H9 (cell line): ENCODE results near the gene NAV1. TPM values are rescaled to one million over a fixed set of nuclear protein-coding genes. Genes with fewer than 3 reads are reported as not detected.

ENCODE experiments used
- DNase-seq: peaks from one replicate; pipeline ENCODE4 v3.0.0-alpha.2; 2017
- H2AFZ ChIP-seq: one replicate; pipeline ENCODE4 v1.6.1; 2013; ENCODE audit warnings: mild to moderate bottlenecking, low read length, control low read depth, moderate library complexity
- H2AK5ac ChIP-seq: 2 replicates; pipeline ENCODE4 v1.6.1; 2013; ENCODE audit warnings: low read length, control low read depth, mixed read lengths; ENCODE audit not compliant: insufficient read length
- H2BK120ac ChIP-seq: one replicate; pipeline ENCODE4 v1.6.1; 2013; ENCODE audit warnings: low read depth, mild to moderate bottlenecking, low read length, control low read depth, inconsistent platforms; ENCODE audit not compliant: poor library complexity, severe bottlenecking
- H2BK12ac ChIP-seq: 2 replicates; pipeline ENCODE4 v1.6.1; 2013; ENCODE audit warnings: low read length, control low read depth, mixed read lengths, low read depth; ENCODE audit not compliant: insufficient read length
- H2BK15ac ChIP-seq: 2 replicates; pipeline ENCODE4 v1.6.1; 2013; ENCODE audit warnings: low read depth, low read length, control low read depth
- H2BK20ac ChIP-seq: one replicate; pipeline ENCODE4 v1.6.1; 2013; ENCODE audit warnings: low read depth, mild to moderate bottlenecking, low read length, control low read depth, inconsistent platforms; ENCODE audit not compliant: poor library complexity, severe bottlenecking
- H2BK5ac ChIP-seq: 2 replicates; pipeline ENCODE4 v1.6.1; 2013; ENCODE audit warnings: low read length, control low read depth, mixed read lengths; ENCODE audit not compliant: insufficient read length
- H3K14ac ChIP-seq: 2 replicates; pipeline ENCODE4 v1.6.1; 2013; ENCODE audit warnings: low read length, control low read depth; ENCODE audit not compliant: insufficient read depth
- H3K18ac ChIP-seq: 2 replicates; pipeline ENCODE4 v1.6.1; 2013; ENCODE audit warnings: low read depth, mild to moderate bottlenecking, mixed read lengths, low read length, control low read depth; ENCODE audit not compliant: insufficient read length
- H3K23ac ChIP-seq: 2 replicates; pipeline ENCODE4 v1.6.1; 2013; ENCODE audit warnings: low read length, control low read depth, mixed read lengths, low read depth; ENCODE audit not compliant: insufficient read length
- H3K23me2 ChIP-seq: 2 replicates; pipeline ENCODE4 v1.6.1; 2013; ENCODE audit warnings: low read depth, mild to moderate bottlenecking, mixed read lengths, low read length, control low read depth; ENCODE audit not compliant: insufficient read length, poor library complexity, severe bottlenecking
- H3K27ac ChIP-seq: 2 replicates; pipeline ENCODE4 v1.5.1; 2013; ENCODE audit warnings: low read length, control low read depth, mixed read lengths, low read depth; ENCODE audit not compliant: insufficient read length
- H3K27me3 ChIP-seq: 2 replicates; pipeline ENCODE4 v1.6.1; 2013; ENCODE audit warnings: low read length, control low read depth, inconsistent platforms; ENCODE audit not compliant: insufficient read depth
- H3K4ac ChIP-seq: 2 replicates; pipeline ENCODE4 v1.6.1; 2013; ENCODE audit warnings: low read depth, mild to moderate bottlenecking, control low read depth, inconsistent platforms, low read length, moderate library complexity
- H3K4me1 ChIP-seq: 2 replicates; pipeline ENCODE4 v1.6.1; 2013; ENCODE audit warnings: low read length, control low read depth, inconsistent platforms; ENCODE audit not compliant: insufficient read depth
- H3K4me2 ChIP-seq: 2 replicates; pipeline ENCODE4 v1.6.1; 2013; ENCODE audit warnings: low read length, control low read depth, mixed read lengths; ENCODE audit not compliant: insufficient read length, insufficient read depth
- H3K56ac ChIP-seq: 2 replicates; pipeline ENCODE4 v1.6.1; 2013; ENCODE audit warnings: low read depth, mild to moderate bottlenecking, mixed read lengths, low read length, control low read depth; ENCODE audit not compliant: insufficient read length
- H3K79me1 ChIP-seq: 2 replicates; pipeline ENCODE4 v1.6.1; 2013; ENCODE audit warnings: low read depth, mild to moderate bottlenecking, moderate library complexity, low read length, control low read depth, inconsistent platforms; ENCODE audit not compliant: insufficient read depth, poor library complexity, severe bottlenecking
- H3K79me2 ChIP-seq: 2 replicates; pipeline ENCODE4 v1.6.1; 2013; ENCODE audit warnings: low read length, control low read depth, inconsistent platforms; ENCODE audit not compliant: insufficient read depth
- H3K9ac ChIP-seq: 2 replicates; pipeline ENCODE4 v1.6.1; 2013; ENCODE audit warnings: low read length, control low read depth, mixed read lengths; ENCODE audit not compliant: insufficient read length; ENCODE audit errors: extremely low read depth
- H3K9me3 ChIP-seq: one replicate; pipeline ENCODE4 v1.6.1; 2013; ENCODE audit warnings: low read depth, low read length, inconsistent platforms; ENCODE audit not compliant: control insufficient read depth
- H3T11ph ChIP-seq: one replicate; pipeline ENCODE4 v1.6.1; 2013; ENCODE audit warnings: mild to moderate bottlenecking, low read length, control low read depth, inconsistent platforms
- H4K20me1 ChIP-seq: one replicate; pipeline ENCODE4 v1.6.1; 2013; ENCODE audit not compliant: control insufficient read depth, insufficient read length, insufficient read depth
- H4K5ac ChIP-seq: 2 replicates; pipeline ENCODE4 v1.6.1; 2013; ENCODE audit warnings: low read depth, mild to moderate bottlenecking, mixed read lengths, low read length, control low read depth; ENCODE audit not compliant: insufficient read length
- H4K8ac ChIP-seq: replicated peaks from 2 replicates; pipeline ENCODE4 v1.6.1; 2013; ENCODE audit warnings: low read length, control low read depth, mixed read lengths, low read depth; ENCODE audit not compliant: insufficient read length
- H4K91ac ChIP-seq: 2 replicates; pipeline ENCODE4 v1.6.1; 2013; ENCODE audit warnings: low read depth, mild to moderate bottlenecking, moderate library complexity, mixed read lengths, low read length, control low read depth; ENCODE audit not compliant: insufficient read length
- H3K27ac Mint-ChIP-seq, 3 experiments: 2 replicates in 2 of 3; 3 replicates in 1 of 3; pipeline ENCODE4 v1.8.0; 2020 to 2021; ENCODE audit warnings: mixed read lengths in 3 of 3, mild to moderate bottlenecking in 1 of 3, moderate library complexity in 1 of 3
- H3K27me3 Mint-ChIP-seq: 2 replicates; pipeline ENCODE4 v1.8.0; 2021; ENCODE audit warnings: low read depth, mild to moderate bottlenecking, moderate library complexity, mixed read lengths
- H3K36me3 Mint-ChIP-seq, 3 experiments: 2 replicates in 2 of 3; 3 replicates in 1 of 3; pipeline ENCODE4 v1.8.0; 2020 to 2021; ENCODE audit warnings: low read depth in 3 of 3, mixed read lengths in 3 of 3; ENCODE audit not compliant: insufficient read depth in 1 of 3
- H3K4me1 Mint-ChIP-seq, 2 experiments: 2 replicates each; pipeline ENCODE4 v1.8.0; 2020; ENCODE audit warnings: mixed read lengths in 2 of 2
- H3K4me3 Mint-ChIP-seq, 2 experiments: 2 replicates in 1 of 2; 3 replicates in 1 of 2; pipeline ENCODE4 v1.8.0; 2020 to 2021; ENCODE audit warnings: mild to moderate bottlenecking in 2 of 2, mixed read lengths in 2 of 2, moderate library complexity in 1 of 2
- H3K9me3 Mint-ChIP-seq, 2 experiments: 2 replicates in 1 of 2; 3 replicates in 1 of 2; pipeline ENCODE4 v1.8.0; 2020; ENCODE audit warnings: mild to moderate bottlenecking in 2 of 2, mixed read lengths in 2 of 2, moderate library complexity in 1 of 2
- CTCF ChIP-seq: fragments of 200-600 bp; sonication (generic); conservative IDR thresholded peaks from 3 replicates; pipeline ENCODE4 v1.8.0; 2021; ENCODE audit warnings: antibody characterized with exemption, mild to moderate bottlenecking
- WGBS: extraction: QIAGEN DNeasy Blood & Tissue Kit; methylation state at CpG from one replicate; pipeline ENCODE4 v1.1.7; 2013; ENCODE audit warnings: missing lambda C conversion rate, low lambda C conversion rate, mixed read lengths; ENCODE audit not compliant: insufficient read length; ENCODE audit errors: extremely low coverage; 5-methylcytosine and 5-hydroxymethylcytosine counted together
- total RNA-seq: library from RNA; stranded (reverse); gene quantifications from 2 replicates; pipeline ENCODE4 v1.2.1, GENCODE V29; 2021

NAV1 gene
- total RNA-seq, 1 experiment from 2014 or later: 20.5 TPM

GRCh38 chr1:201495551-201496295 is 43.2 kb upstream of the NAV1 start:
- Histone ChIP-seq H2BK5ac (no peak overlapping the region), H3K9ac (no peak overlapping the region), H4K8ac (no peak overlapping the region), H3K27me3 (no peaks in the 10 kb centered on the region), H2BK20ac (no peak overlapping the region), H2AK5ac (no peak overlapping the region), H3K79me1 (no peaks in the 10 kb centered on the region), H3K23me2 (no peaks in the 10 kb centered on the region), H3K18ac (no peak overlapping the region), H3K4me2 (no peak overlapping the region), H4K20me1 (no peaks in the 10 kb centered on the region), H3K4ac (no peak overlapping the region), H2BK12ac (no peak overlapping the region), H3K9me3 (no peaks in the 10 kb centered on the region), H4K91ac (no peak overlapping the region), H3K14ac (no peak overlapping the region; the same call in 1 of the 2 replicates), H2BK15ac (no peak overlapping the region), H3K23ac (no peak overlapping the region), H3K4me1 (peaks cover 3% of the 10 kb centered on the region; the same call in 1 of the 2 replicates), H2AFZ (no peak overlapping the region), H3K27ac (no peak overlapping the region), H3K56ac (no peak overlapping the region), H2BK120ac (no peak overlapping the region), H3K79me2 (no peaks in the 10 kb centered on the region), H3T11ph (no peak overlapping the region), H4K5ac (no peak overlapping the region)
- Mint-ChIP-seq H3K4me1 (peaks cover 23 to 38% of the 10 kb centered on the region in 2 experiments), H3K27me3 (no peaks in the 10 kb centered on the region; the same call in 1 of the 2 replicates), H3K9me3 (peaks cover 3 to 5% of the 10 kb centered on the region in 2 experiments; a peak in 3 of 5 replicates), H3K36me3 (peaks cover 0 to 4% (median 0%) of the 10 kb centered on the region in 3 experiments; a peak in 2 of 7 replicates), H3K27ac (no peak overlapping the region), H3K4me3 (no peak overlapping the region)
- no peak for TF ChIP-seq CTCF
- no CpG with 5 or more reads among the region's 11 CpGs for WGBS
- DNase-seq: no peak
